Measurements from ENCODE around the gene PRRG1.
"Not testable (repeated sequence)": the region's sequence is repeated elsewhere in the genome, so short reads cannot be mapped to it uniquely, and the experiment has no call there.

The PRRG1 gene

GRCh38 chrX:37468124-37468739 is 119.1 kb downstream of the PRRG1 start:
- no peak for DNase-seq

GRCh38 chrX:37470711-37471110 is 121.5 kb downstream of the PRRG1 start:
- no peak for DNase-seq

GRCh38 chrX:37472836-37473235 is 123.7 kb downstream of the PRRG1 start:
- DNase-seq = no peak

GRCh38 chrX:37474478-37474877 is 125.3 kb downstream of the PRRG1 start:
- no peak for DNase-seq

- DNase-seq = no peak
Measured at GRCh38 chrX:37476571-37477170, 127.5 kb downstream of the PRRG1 start.

GRCh38 chrX:37484335-37484734 is 135.2 kb downstream of the PRRG1 start:
- peak in 3 of 56 donors; percentile 0 to 2 (median 1) for DNase-seq

GRCh38 chrX:37485429-37485828 is 136.3 kb downstream of the PRRG1 start:
- no peak for DNase-seq

- DNase-seq = no peak
Measured at GRCh38 chrX:37487271-37487670, 138.1 kb downstream of the PRRG1 start.

- no peak for DNase-seq
Measured at GRCh38 chrX:37488323-37488722, 139.2 kb downstream of the PRRG1 start.

- no peak for DNase-seq
Measured at GRCh38 chrX:37491686-37492085, 142.5 kb downstream of the PRRG1 start.

GRCh38 chrX:37495760-37496159 is 146.6 kb downstream of the PRRG1 start:
- not testable (repeated sequence) for DNase-seq

- DNase-seq = not testable (repeated sequence)
Measured at GRCh38 chrX:37497126-37497525, 148.0 kb downstream of the PRRG1 start.

GRCh38 chrX:37498323-37498722 is 149.2 kb downstream of the PRRG1 start:
- DNase-seq = not testable (repeated sequence)

- DNase-seq = not testable (repeated sequence)
Measured at GRCh38 chrX:37499649-37500048, 150.5 kb downstream of the PRRG1 start.

GRCh38 chrX:37504991-37505390 is 155.8 kb downstream of the PRRG1 start:
- DNase-seq = no peak

Measured in nucleus accumbens (tissue), 56 donors.